Measurements from ENCODE around the gene ASNSD1.

- TF ChIP-seq POLR2A (IDR thresholded peaks at IDR 0.05): no peak
- no peak for TF ChIP-seq CTCF (IDR thresholded peaks at IDR 0.05 in 4 of 5, conservative IDR thresholded peaks at IDR 0.05 in 1 of 5)
Observed at GRCh38 chr2:189621781-189622180, 39.5 kb upstream of the ASNSD1 start.
